Retinal pigment epithelial cell (primary cell): ENCODE results near the gene GTPBP10.

ENCODE experiments used
- DNase-seq: peaks from one replicate; pipeline ENCODE4 v3.0.0-alpha.2; 2010; ENCODE audit warnings: low read depth
- H3K4me3 ChIP-seq: 2 replicates; pipeline ENCODE4 v1.5.1; 2011; ENCODE audit warnings: mild to moderate bottlenecking, low read length, control low read depth, moderate library complexity
- CTCF ChIP-seq: conservative IDR thresholded peaks from 2 replicates; pipeline ENCODE4 v1.5.1; 2011; ENCODE audit warnings: low read depth, low read length, control low read depth, inconsistent platforms

Gene GTPBP10

GRCh38 chr7:90430614-90431460 is 84.3 kb downstream of the GTPBP10 start:
- H3K4me3 ChIP-seq: no peak overlapping the region
- DNase-seq: no peak

GRCh38 chr7:90432752-90433151 is 86.2 kb downstream of the GTPBP10 start:
- H3K4me3 ChIP-seq: no peak overlapping the region
- no peak for TF ChIP-seq CTCF
- DNase-seq: no peak

More at GRCh38 chr7:90430614-90431460, 84.3 kb downstream of the GTPBP10 start:
- TF ChIP-seq CTCF: no peak

- no peak for TF ChIP-seq CTCF
- no peak overlapping the region for H3K4me3 ChIP-seq
- DNase-seq: no peak
Observed at GRCh38 chr7:90433221-90433620, 86.7 kb downstream of the GTPBP10 start.
